Measurements from ENCODE around the gene PHAF1.

Gene PHAF1

GRCh38 chr16:67141391-67141790, 31.6 kb downstream of the PHAF1 start:
- TF ChIP-seq, protein P1, sequence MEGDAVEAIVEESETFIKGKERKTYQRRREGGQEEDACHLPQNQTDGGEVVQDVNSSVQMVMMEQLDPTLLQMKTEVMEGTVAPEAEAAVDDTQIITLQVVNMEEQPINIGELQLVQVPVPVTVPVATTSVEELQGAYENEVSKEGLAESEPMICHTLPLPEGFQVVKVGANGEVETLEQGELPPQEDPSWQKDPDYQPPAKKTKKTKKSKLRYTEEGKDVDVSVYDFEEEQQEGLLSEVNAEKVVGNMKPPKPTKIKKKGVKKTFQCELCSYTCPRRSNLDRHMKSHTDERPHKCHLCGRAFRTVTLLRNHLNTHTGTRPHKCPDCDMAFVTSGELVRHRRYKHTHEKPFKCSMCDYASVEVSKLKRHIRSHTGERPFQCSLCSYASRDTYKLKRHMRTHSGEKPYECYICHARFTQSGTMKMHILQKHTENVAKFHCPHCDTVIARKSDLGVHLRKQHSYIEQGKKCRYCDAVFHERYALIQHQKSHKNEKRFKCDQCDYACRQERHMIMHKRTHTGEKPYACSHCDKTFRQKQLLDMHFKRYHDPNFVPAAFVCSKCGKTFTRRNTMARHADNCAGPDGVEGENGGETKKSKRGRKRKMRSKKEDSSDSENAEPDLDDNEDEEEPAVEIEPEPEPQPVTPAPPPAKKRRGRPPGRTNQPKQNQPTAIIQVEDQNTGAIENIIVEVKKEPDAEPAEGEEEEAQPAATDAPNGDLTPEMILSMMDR (IDR thresholded peaks at IDR 0.05): no peak
- no peak overlapping the region for H3K4me3 Mint-ChIP-seq
- peaks cover 6% of the 10 kb centered on the region for H3K4me1 Mint-ChIP-seq
- H3K9me3 Mint-ChIP-seq: no peaks in the 10 kb centered on the region
- H3K27ac Mint-ChIP-seq: no peak overlapping the region
- no peaks in the 10 kb centered on the region for H3K27me3 Mint-ChIP-seq (ENCODE audit: low read depth, poor library complexity)
- DNase-seq: no peak
- H3K36me3 Mint-ChIP-seq (ENCODE audit: low read depth): peaks cover 69% of the 10 kb centered on the region

DNA sequence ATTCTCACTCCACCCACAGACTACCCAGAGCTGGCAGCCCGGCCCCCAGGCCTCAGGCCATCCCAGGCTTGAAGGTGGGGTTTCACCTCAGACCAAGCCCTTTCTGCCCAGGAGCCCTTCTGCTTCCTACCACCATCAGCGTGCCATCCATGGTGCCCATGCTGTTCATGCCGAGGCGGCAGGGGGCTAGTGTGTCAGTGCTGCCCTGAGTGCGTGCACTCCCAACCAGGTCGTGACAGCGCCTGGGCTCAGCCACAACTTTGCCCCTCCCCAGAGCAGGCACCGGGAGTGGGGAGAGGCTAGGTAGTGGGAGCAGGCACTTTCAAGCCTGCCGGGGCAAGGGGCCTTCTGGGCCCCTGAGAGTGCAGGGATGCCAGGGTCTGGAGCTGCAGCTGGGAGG, 32.6 kb downstream of the PHAF1 start:
- H3K4me3 Mint-ChIP-seq: no peak overlapping the region
- peaks cover 6% of the 10 kb centered on the region for H3K4me1 Mint-ChIP-seq
- no peak for DNase-seq
- no peaks in the 10 kb centered on the region for H3K9me3 Mint-ChIP-seq
- H3K36me3 Mint-ChIP-seq (ENCODE audit: low read depth): peaks cover 61% of the 10 kb centered on the region
- H3K27me3 Mint-ChIP-seq (ENCODE audit: low read depth, poor library complexity): no peaks in the 10 kb centered on the region
- TF ChIP-seq, protein P1 (IDR thresholded peaks at IDR 0.05): no peak
- H3K27ac Mint-ChIP-seq: no peak overlapping the region

- peaks cover 67% of the 10 kb centered on the region for H3K36me3 Mint-ChIP-seq (ENCODE audit: low read depth)
- no peaks in the 10 kb centered on the region for H3K9me3 Mint-ChIP-seq
- H3K4me1 Mint-ChIP-seq: no peaks in the 10 kb centered on the region
- H3K27ac Mint-ChIP-seq: no peak overlapping the region
- H3K27me3 Mint-ChIP-seq (ENCODE audit: low read depth, poor library complexity): peaks cover 14% of the 10 kb centered on the region
- H3K4me3 Mint-ChIP-seq: no peak overlapping the region
- no peak for DNase-seq
- TF ChIP-seq, protein P1 (IDR thresholded peaks at IDR 0.05): no peak
Observed at GRCh38 chr16:67144943-67145342, 35.2 kb downstream of the PHAF1 start.

DNA sequence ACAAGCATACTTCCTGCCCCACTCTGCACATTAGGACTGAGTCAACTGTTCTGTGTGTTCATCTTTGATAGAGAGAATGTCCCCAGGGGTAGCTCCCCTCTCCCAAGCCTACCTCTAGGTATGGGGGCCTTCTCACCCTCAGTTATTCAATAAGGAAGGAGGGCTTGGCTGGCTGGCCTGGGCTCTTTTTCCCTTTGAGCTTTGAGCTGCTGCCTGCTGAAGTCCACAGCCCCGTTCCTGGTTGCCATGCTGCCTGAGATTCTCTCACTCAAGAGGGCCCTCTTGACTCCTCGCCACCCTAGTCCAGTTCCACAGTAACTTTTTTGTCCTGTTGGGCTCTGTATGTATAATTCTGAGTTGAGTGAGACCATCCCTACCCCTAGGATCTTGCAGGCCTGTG, 36.0 kb downstream of the PHAF1 start:
- DNase-seq: no peak

GRCh38 chr16:67146523-67147357, 37.0 kb downstream of the PHAF1 start:
- Mint-ChIP-seq H3K9me3 (no peaks in the 10 kb centered on the region), H3K27ac (no peak overlapping the region), H3K4me1 (peaks cover 4% of the 10 kb centered on the region), H3K36me3 (ENCODE audit: low read depth) (peaks cover 52% of the 10 kb centered on the region), H3K4me3 (no peak overlapping the region), H3K27me3 (ENCODE audit: low read depth, poor library complexity) (peaks cover 26% of the 10 kb centered on the region)
- no peak for DNase-seq
- TF ChIP-seq, protein P1 (IDR thresholded peaks at IDR 0.05): no peak

More for the DNA sequence above, 36.0 kb downstream of the PHAF1 start:
- Mint-ChIP-seq H3K27me3 (ENCODE audit: low read depth, poor library complexity) (peaks cover 16% of the 10 kb centered on the region), H3K9me3 (no peaks in the 10 kb centered on the region), H3K4me1 (no peaks in the 10 kb centered on the region), H3K36me3 (ENCODE audit: low read depth) (peaks cover 59% of the 10 kb centered on the region), H3K27ac (no peak overlapping the region), H3K4me3 (no peak overlapping the region)
- TF ChIP-seq, protein P1 (IDR thresholded peaks at IDR 0.05): no peak
